Cerebellar nuclear complex (tissue), 1 donor: Measurements from ENCODE around the gene DOCK9.

Experiments
- DNase-seq, 2 experiments: peaks; one replicate each; lab custom pipeline; 2025; lab: John Stamatoyannopoulos, UW

Gene DOCK9

GRCh38 chr13:98976941-98977340 is 923 bp downstream of the DOCK9 start:
- DNase-seq = no peak

- DNase-seq = no peak
These were observed 1.5 kb downstream of the DOCK9 start for GRCh38 chr13:98976338-98976737.

GRCh38 chr13:98975822-98976261 is 2.0 kb downstream of the DOCK9 start:
- DNase-seq = no peak

DNA sequence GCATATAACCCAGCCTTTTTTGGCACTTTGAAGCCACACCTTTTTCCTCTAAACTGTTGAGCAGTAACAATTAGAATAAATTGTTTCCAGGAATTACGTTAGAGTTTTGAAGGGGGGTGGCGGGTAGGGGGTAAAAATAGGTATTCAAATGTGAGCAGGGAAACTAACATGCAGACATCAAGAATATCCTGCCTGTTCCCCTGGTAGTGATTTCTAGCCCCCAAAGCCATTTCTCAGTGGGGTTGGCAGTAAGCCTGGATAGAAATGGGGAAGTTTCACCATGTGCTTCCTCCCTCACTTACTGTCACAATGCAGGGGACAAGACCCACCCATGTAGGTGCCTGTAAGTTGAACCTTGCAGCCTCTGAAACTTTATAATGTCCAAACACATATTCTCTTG is 3.8 kb downstream of the DOCK9 start:
- no peak for DNase-seq

- DNase-seq = no peak
These were observed 5.2 kb downstream of the DOCK9 start for GRCh38 chr13:98972627-98973026.

DNA sequence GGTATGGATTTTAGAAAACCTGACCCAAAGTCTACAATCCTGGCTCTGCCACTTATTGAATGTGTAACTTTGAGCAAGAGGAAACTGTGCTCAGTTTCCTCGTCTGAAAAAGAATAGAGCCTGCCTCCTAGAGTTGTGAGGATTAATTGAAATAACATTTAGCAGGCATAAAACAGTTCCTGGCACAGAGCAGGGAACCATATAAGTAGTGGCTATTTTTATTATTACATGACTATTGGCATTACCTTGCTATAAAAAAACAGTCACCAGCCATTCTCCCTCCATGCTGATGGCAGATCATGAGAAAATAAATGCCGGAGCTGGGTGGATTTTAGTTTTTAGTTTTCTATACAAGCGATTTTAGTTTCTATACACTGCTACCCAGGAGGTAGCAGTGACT is 5.8 kb downstream of the DOCK9 start:
- DNase-seq = no peak

DNA sequence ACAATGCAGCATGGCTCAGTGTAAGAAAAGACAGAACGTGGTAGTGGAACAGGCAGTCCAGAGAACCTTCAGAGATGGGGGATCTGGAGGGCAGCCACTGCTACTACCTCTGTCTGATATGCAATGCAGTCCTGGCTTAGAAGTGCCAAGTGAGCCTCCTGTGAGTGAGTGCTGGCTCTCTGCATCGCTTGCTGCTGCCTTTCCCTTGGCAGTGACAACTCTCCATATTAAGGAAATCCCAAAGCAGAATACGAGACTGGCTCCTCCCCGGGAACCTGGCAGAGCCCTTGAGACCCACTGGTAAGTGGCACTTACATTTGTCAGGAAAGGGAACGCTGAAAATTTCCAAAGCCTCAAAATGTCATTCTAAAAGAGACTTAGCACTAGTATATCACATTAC is 7.5 kb downstream of the DOCK9 start:
- no peak for DNase-seq

- no peak for DNase-seq
These were observed 10.4 kb downstream of the DOCK9 start for GRCh38 chr13:98967491-98967890.

GRCh38 chr13:98966019-98966418 is 11.8 kb downstream of the DOCK9 start:
- DNase-seq = no peak

DNA sequence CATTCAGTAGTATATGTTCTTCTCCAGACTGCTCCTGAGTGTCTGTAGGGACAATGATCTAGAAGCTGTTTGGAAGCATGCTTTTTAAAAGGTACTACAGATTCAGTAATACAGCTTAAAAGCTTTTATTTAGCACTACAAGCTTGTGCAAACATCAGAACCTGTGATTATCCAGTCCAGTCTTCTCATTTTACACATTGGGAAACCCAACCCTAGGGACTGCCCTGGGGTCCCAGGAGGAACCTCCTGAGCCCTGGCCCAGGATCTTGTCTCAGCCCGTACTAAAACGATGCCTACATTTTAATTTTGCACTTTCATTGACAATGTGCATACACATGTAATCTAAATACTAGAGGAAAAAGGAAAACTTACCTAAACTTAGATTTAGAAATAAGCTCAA is 12.5 kb downstream of the DOCK9 start:
- no peak for DNase-seq

DNA sequence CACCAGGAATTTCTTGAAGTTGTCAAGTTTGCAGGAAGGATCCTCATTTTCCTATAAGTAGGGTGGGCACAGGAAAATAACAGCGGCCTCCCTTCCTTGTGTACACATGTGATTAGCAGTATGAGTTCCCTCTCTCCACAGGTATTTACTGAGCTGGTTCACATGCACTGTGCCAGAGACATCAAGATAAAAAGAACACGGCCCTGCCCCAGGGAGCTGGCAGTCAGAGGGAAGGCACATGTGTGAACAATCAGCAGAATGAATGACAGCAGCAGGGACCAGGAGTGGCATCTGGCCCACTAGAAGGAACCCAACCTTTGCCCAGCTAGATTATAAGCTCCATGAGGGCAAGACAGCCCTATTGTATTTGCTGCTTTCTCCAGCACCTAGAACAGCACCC is 13.9 kb downstream of the DOCK9 start:
- DNase-seq = no peak

DNA sequence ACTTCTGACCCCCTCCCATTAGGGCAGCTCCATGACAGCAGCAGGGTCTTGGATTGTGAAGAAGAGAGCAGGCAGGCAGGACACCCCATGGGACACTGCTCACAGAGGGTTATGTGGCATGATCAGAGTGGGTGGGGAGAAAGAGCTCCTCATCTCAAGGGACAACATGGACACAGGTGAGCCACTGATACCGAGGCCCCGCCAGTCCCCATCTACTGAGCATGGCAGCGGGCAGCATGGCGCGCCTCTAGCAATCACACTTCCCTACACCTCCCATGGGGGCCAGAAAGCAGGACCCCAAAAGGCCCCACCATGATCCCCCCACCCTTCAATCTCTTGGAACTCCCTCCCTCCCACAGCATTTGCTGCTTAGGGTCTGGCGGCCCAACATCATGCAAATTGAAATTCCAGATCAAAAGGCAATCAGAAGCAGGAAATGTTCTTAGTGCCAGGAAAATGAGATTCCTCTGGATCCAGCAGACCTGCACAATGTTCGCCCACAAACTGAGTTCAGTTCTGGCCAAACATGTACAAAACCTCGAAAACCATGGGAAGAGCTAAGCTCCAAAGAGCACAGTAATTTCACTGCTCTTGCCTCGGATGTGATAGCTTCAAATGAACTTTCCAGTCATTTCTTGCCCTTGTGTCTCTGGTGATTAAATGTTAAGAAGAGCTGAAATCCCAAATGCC is 14.8 kb downstream of the DOCK9 start:
- DNase-seq = no peak

GRCh38 chr13:98961503-98962105 is 16.3 kb downstream of the DOCK9 start:
- DNase-seq = no peak

GRCh38 chr13:98960606-98961502 is 17.0 kb downstream of the DOCK9 start:
- no peak for DNase-seq

- DNase-seq = no peak
These were observed 17.9 kb downstream of the DOCK9 start for GRCh38 chr13:98959786-98960605.

DNA sequence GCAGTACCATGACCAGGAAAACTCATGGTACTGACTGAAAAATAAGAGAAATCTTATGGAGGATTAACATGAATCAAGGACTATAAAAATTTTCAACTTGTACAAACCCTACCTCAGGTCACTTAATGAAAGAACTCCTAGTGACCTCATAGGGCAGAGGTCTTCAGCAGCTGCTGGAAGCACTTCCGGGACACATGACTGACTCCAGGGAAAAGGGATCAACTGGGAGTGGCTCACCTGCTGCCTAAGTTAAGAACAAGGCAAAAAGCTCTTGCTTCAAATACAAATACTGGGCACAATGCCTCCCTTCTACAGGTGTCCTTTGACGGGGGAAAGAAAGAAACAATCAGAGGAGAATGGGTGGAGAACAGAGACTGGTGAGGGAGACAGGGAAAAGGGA is 18.6 kb downstream of the DOCK9 start:
- no peak for DNase-seq

GRCh38 chr13:98958443-98958794 is 19.4 kb downstream of the DOCK9 start:
- no peak for DNase-seq

GRCh38 chr13:98957731-98958442 is 20.0 kb downstream of the DOCK9 start:
- DNase-seq = no peak

DNA sequence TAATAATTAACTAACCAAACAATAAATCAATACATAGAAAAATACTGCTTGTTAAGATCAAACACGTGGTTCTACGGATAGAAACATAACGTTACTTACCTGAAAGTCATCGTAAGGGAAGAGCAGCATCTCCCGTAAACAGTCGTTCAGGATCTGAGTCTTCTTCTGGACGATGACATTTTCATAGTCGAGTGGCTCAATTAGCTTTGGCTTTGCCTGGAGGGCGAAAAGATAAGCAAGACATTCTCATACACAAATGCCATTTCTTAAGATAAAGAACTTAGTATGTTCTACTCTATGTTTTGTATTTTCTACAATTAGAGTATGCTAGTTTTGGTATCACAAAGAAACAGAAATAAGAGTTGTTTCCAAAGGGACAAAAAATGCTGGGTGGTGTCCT is 22.5 kb downstream of the DOCK9 start:
- no peak for DNase-seq

GRCh38 chr13:98954313-98954712 is 23.6 kb downstream of the DOCK9 start:
- no peak for DNase-seq

DNA sequence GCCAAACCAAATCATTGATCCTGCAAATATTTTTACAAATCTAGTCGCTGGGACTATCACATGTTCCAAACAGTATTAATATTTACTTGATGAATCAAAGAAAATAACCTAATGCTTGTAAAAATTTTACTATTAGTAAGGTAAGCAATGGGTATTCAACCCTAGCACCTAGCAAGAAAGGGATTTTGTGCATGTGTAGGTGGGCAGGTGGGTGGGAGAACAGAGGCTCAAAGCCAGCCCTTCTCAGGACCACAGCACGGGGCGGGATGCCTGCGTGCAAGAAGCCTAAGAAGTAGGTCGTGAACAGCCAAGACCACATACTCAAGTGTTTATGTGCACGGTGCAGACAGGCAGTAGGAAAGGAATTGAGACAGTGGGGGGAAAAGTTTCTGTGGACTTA is 26.6 kb downstream of the DOCK9 start:
- no peak for DNase-seq

- no peak for DNase-seq
These were observed 27.2 kb downstream of the DOCK9 start for GRCh38 chr13:98950705-98951104.
